HCT116 (cell line): Measurements from ENCODE around the gene SDC3.

ENCODE experiments used
- CBX3 ChIP-seq: IDR thresholded peaks from 2 replicates; pipeline ENCODE4 v1.6.1; 2012; ENCODE audit warnings: low read depth
- CEBPB ChIP-seq: IDR thresholded peaks from 2 replicates; pipeline ENCODE4 v1.6.1; 2012; ENCODE audit warnings: low read depth
- EZH2phosphoT487 ChIP-seq: fragments of 200-600 bp; IDR thresholded peaks from 2 replicates; pipeline ENCODE4 v1.6.1; 2018; ENCODE audit warnings: antibody characterized with exemption, borderline replicate concordance
- POLR2A ChIP-seq: IDR thresholded peaks from 2 replicates; pipeline ENCODE4 v1.7.0; 2011; ENCODE audit warnings: borderline replicate concordance; ENCODE audit not compliant: insufficient read depth, insufficient read length; ENCODE audit errors: extremely low read depth
- POLR2AphosphoS5 ChIP-seq: IDR thresholded peaks from 2 replicates; pipeline ENCODE4 v1.6.1; 2011; ENCODE audit warnings: mild to moderate bottlenecking, low read depth, low read length, moderate library complexity
- RAD21 ChIP-seq: IDR thresholded peaks from 2 replicates; pipeline ENCODE4 v1.6.1; 2012; ENCODE audit warnings: low read depth, mild to moderate bottlenecking
- SRF ChIP-seq: IDR thresholded peaks from 2 replicates; pipeline ENCODE4 v1.6.1; 2012; ENCODE audit warnings: low read depth
- YY1 ChIP-seq: IDR thresholded peaks from 2 replicates; pipeline ENCODE4 v1.6.1; 2011; ENCODE audit warnings: low read length, low read depth, moderate library complexity, mild to moderate bottlenecking; ENCODE audit not compliant: insufficient replicate concordance; ENCODE audit errors: extremely low read depth
- ZNF274 ChIP-seq: fragments of 200-500 bp; sonication (Bioruptor generic); IDR thresholded peaks from 2 replicates; pipeline ENCODE4 v1.6.1; 2014; ENCODE audit warnings: mild to moderate bottlenecking, low read depth, low read length, inconsistent platforms
- TF ChIP-seq, protein P1 (sequence below): IDR thresholded peaks from 2 replicates; pipeline ENCODE4 v1.6.1; 2012; ENCODE audit warnings: low read depth
- TF ChIP-seq, protein P2 (sequence below), 3 experiments: fragments of 200-600 bp in 1 of 3; sonication (generic) in 1 of 3; IDR thresholded peaks in 2 of 3; conservative IDR thresholded peaks in 1 of 3; 2 replicates each; pipeline ENCODE4 v1.5.1; 2012 to 2017; ENCODE audit warnings: low read depth in 2 of 3, low read length in 2 of 3, antibody characterized with exemption in 1 of 3, borderline replicate concordance in 1 of 3, control low read depth in 1 of 3, mild to moderate bottlenecking in 1 of 3, mixed read lengths in 1 of 3, mixed run types in 1 of 3, moderate library complexity in 1 of 3; ENCODE audit not compliant: insufficient read depth in 1 of 3

DNA sequence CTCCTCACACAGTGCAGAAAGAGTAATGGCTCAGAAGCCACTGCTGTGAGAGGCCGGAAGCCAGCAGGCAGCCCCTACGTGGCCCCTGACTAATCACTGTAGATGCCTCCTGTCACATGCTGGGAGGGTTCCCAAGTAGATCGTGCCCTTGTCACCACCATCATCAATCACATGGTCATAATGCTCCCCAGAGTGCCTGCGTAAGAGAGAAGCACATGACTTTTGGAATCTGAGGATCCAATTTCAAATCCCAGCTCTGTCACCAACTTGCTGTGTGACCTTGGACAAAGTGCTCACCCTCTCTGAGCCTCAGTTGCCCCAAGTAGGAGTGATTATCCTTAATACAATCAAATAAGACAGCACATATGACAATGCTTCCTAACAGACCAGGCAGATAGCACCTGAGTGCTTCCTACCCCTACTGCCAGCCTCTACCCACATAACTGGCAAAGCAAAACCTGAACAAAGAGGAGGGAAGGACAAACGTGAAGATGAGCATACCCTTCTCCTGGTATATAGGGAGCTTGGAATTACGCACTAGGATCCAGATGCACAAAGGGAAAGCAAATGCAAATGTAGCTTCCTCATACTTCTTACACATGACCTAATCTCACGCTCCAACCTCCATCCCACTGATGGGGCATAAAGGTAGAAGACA is 65.7 kb downstream of the SDC3 start:
- TF ChIP-seq, protein P1, sequence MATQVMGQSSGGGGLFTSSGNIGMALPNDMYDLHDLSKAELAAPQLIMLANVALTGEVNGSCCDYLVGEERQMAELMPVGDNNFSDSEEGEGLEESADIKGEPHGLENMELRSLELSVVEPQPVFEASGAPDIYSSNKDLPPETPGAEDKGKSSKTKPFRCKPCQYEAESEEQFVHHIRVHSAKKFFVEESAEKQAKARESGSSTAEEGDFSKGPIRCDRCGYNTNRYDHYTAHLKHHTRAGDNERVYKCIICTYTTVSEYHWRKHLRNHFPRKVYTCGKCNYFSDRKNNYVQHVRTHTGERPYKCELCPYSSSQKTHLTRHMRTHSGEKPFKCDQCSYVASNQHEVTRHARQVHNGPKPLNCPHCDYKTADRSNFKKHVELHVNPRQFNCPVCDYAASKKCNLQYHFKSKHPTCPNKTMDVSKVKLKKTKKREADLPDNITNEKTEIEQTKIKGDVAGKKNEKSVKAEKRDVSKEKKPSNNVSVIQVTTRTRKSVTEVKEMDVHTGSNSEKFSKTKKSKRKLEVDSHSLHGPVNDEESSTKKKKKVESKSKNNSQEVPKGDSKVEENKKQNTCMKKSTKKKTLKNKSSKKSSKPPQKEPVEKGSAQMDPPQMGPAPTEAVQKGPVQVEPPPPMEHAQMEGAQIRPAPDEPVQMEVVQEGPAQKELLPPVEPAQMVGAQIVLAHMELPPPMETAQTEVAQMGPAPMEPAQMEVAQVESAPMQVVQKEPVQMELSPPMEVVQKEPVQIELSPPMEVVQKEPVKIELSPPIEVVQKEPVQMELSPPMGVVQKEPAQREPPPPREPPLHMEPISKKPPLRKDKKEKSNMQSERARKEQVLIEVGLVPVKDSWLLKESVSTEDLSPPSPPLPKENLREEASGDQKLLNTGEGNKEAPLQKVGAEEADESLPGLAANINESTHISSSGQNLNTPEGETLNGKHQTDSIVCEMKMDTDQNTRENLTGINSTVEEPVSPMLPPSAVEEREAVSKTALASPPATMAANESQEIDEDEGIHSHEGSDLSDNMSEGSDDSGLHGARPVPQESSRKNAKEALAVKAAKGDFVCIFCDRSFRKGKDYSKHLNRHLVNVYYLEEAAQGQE = no peak
- TF ChIP-seq POLR2AphosphoS5 (no peak), RAD21 (no peak), SRF (no peak), YY1 (no peak), CEBPB (no peak), POLR2A (no peak), EZH2phosphoT487 (no peak), CBX3 (no peak), ZNF274 (no peak)
- TF ChIP-seq, protein P2, sequence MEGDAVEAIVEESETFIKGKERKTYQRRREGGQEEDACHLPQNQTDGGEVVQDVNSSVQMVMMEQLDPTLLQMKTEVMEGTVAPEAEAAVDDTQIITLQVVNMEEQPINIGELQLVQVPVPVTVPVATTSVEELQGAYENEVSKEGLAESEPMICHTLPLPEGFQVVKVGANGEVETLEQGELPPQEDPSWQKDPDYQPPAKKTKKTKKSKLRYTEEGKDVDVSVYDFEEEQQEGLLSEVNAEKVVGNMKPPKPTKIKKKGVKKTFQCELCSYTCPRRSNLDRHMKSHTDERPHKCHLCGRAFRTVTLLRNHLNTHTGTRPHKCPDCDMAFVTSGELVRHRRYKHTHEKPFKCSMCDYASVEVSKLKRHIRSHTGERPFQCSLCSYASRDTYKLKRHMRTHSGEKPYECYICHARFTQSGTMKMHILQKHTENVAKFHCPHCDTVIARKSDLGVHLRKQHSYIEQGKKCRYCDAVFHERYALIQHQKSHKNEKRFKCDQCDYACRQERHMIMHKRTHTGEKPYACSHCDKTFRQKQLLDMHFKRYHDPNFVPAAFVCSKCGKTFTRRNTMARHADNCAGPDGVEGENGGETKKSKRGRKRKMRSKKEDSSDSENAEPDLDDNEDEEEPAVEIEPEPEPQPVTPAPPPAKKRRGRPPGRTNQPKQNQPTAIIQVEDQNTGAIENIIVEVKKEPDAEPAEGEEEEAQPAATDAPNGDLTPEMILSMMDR (IDR thresholded peaks at IDR 0.05 in 2 of 3, conservative IDR thresholded peaks at IDR 0.05 in 1 of 3; ENCODE audit: borderline replicate concordance in 1 of 3, insufficient read depth in 1 of 3, low read depth in 2 of 3, low read length in 2 of 3) = no peak
